HG02852 (cell line): Measurements from ENCODE around the gene PRKAG2.

Experiments used
- ATAC-seq: cut with Tn5 transposase; IDR thresholded peaks from one replicate; pipeline ENCODE4 v1.9.1; 2021; ENCODE audit warnings: mild to moderate bottlenecking, moderate library complexity; ENCODE audit not compliant: unreplicated experiment

The PRKAG2 gene

GRCh38 chr7:151717918-151718317, 159.0 kb downstream of the PRKAG2 start:
- ATAC-seq: no peak

- no peak for ATAC-seq
These were observed 159.5 kb downstream of the PRKAG2 start for GRCh38 chr7:151717415-151717814.

GRCh38 chr7:151716323-151716722, 160.6 kb downstream of the PRKAG2 start:
- ATAC-seq: no peak

GRCh38 chr7:151715666-151716315, 161.1 kb downstream of the PRKAG2 start:
- ATAC-seq: no peak

- no peak for ATAC-seq
These were observed 162.7 kb downstream of the PRKAG2 start for GRCh38 chr7:151714201-151714600.

- ATAC-seq: no peak
These were observed 164.1 kb downstream of the PRKAG2 start for GRCh38 chr7:151712810-151713125.

GRCh38 chr7:151711906-151712809, 164.8 kb downstream of the PRKAG2 start:
- peak; percentile 50 for ATAC-seq

GRCh38 chr7:151711435-151711872, 165.5 kb downstream of the PRKAG2 start:
- no peak for ATAC-seq

- no peak for ATAC-seq
These were observed 166.1 kb downstream of the PRKAG2 start for GRCh38 chr7:151710646-151711434.

- ATAC-seq: no peak
These were observed 166.7 kb downstream of the PRKAG2 start for GRCh38 chr7:151710121-151710640.

- no peak for ATAC-seq
These were observed 167.5 kb downstream of the PRKAG2 start for GRCh38 chr7:151709141-151710038.

- ATAC-seq: no peak
These were observed 168.3 kb downstream of the PRKAG2 start for GRCh38 chr7:151708610-151709009.

GRCh38 chr7:151707757-151708156, 169.2 kb downstream of the PRKAG2 start:
- ATAC-seq: no peak

GRCh38 chr7:151707105-151707469, 169.8 kb downstream of the PRKAG2 start:
- no peak for ATAC-seq

GRCh38 chr7:151706277-151707104, 170.4 kb downstream of the PRKAG2 start:
- no peak for ATAC-seq

- no peak for ATAC-seq
These were observed 171.2 kb downstream of the PRKAG2 start for GRCh38 chr7:151705636-151706276.

GRCh38 chr7:151704960-151705635, 171.8 kb downstream of the PRKAG2 start:
- ATAC-seq: no peak

- no peak for ATAC-seq
These were observed 172.5 kb downstream of the PRKAG2 start for GRCh38 chr7:151704299-151704959.
